IgD-negative memory B cell (primary cell): ENCODE results near the gene EVC. TPM values are rescaled to one million over a fixed set of nuclear protein-coding genes. Genes with fewer than 3 reads are reported as not detected.

Experiments used
- H3K27ac Mint-ChIP-seq, 3 donors: one replicate each; pipeline ENCODE4 v1.8.0; 2020 to 2022; ENCODE audit warnings: mild to moderate bottlenecking in 3 of 3, mixed read lengths in 3 of 3, moderate library complexity in 1 of 3
- H3K27me3 Mint-ChIP-seq: one replicate; pipeline ENCODE4 v1.8.0; 2021; ENCODE audit warnings: mixed read lengths
- H3K36me3 Mint-ChIP-seq: one replicate; pipeline ENCODE4 v1.8.0; 2020; ENCODE audit warnings: mild to moderate bottlenecking, mixed read lengths
- H3K4me1 Mint-ChIP-seq, 3 donors: one replicate each; pipeline ENCODE4 v1.8.0; 2020 to 2022; ENCODE audit warnings: mixed read lengths in 3 of 3, mild to moderate bottlenecking in 1 of 3
- H3K4me3 Mint-ChIP-seq, 4 donors: one replicate each; pipeline ENCODE4 v1.8.0; 2020 to 2022; ENCODE audit warnings: mild to moderate bottlenecking in 4 of 4, mixed read lengths in 4 of 4, moderate library complexity in 3 of 4
- H3K9me3 Mint-ChIP-seq, 3 donors: one replicate each; pipeline ENCODE4 v1.8.0; 2020 to 2021; ENCODE audit warnings: mixed read lengths in 3 of 3, mild to moderate bottlenecking in 1 of 3
- polyA plus RNA-seq: library from polyadenylated mRNA; unstranded; fragments of 300-500 nt; fragmentation: Illumina TruSeq; gene quantifications from one replicate; pipeline ENCODE4 v1.2.3, GENCODE V29; 2021

The EVC gene
- polyA plus RNA-seq, 1 donor from 2014 or later: 0.05 TPM

GRCh38 chr4:5734853-5735252 lies 23.9 kb downstream of the EVC start:
- no peak overlapping the region for H3K4me3 Mint-ChIP-seq
- H3K9me3 Mint-ChIP-seq: no peaks in the 10 kb centered on the region
- peaks cover 1% of the 10 kb centered on the region for H3K27me3 Mint-ChIP-seq
- no peak overlapping the region for H3K27ac Mint-ChIP-seq
- no peaks in the 10 kb centered on the region for H3K36me3 Mint-ChIP-seq
- H3K4me1 Mint-ChIP-seq: no peaks in the 10 kb centered on the region

GRCh38 chr4:5735463-5735862 lies 24.5 kb downstream of the EVC start:
- Mint-ChIP-seq H3K27ac (no peak overlapping the region), H3K27me3 (peaks cover 1% of the 10 kb centered on the region), H3K4me3 (no peak overlapping the region), H3K36me3 (no peaks in the 10 kb centered on the region), H3K9me3 (no peaks in the 10 kb centered on the region), H3K4me1 (no peaks in the 10 kb centered on the region)

GRCh38 chr4:5738061-5738460 lies 27.1 kb downstream of the EVC start:
- H3K36me3 Mint-ChIP-seq: no peaks in the 10 kb centered on the region
- H3K4me1 Mint-ChIP-seq: no peaks in the 10 kb centered on the region
- H3K9me3 Mint-ChIP-seq: no peaks in the 10 kb centered on the region
- H3K4me3 Mint-ChIP-seq: no peak overlapping the region
- no peak overlapping the region for H3K27ac Mint-ChIP-seq
- H3K27me3 Mint-ChIP-seq: no peaks in the 10 kb centered on the region

- no peak overlapping the region for H3K4me3 Mint-ChIP-seq
- H3K36me3 Mint-ChIP-seq: peaks cover 1% of the 10 kb centered on the region
- H3K9me3 Mint-ChIP-seq: peaks cover 0 to 5% (median 4%) of the 10 kb centered on the region in 3 donors
- H3K27ac Mint-ChIP-seq: no peak overlapping the region
- no peaks in the 10 kb centered on the region for H3K27me3 Mint-ChIP-seq
- H3K4me1 Mint-ChIP-seq: no peaks in the 10 kb centered on the region
These were observed 31.4 kb downstream of the EVC start for GRCh38 chr4:5742388-5742787.

GRCh38 chr4:5742968-5743367 lies 32.0 kb downstream of the EVC start:
- Mint-ChIP-seq H3K27me3 (no peaks in the 10 kb centered on the region), H3K36me3 (peaks cover 1% of the 10 kb centered on the region)

GRCh38 chr4:5746250-5746649 lies 35.2 kb downstream of the EVC start:
- Mint-ChIP-seq H3K9me3 (peaks cover 0 to 9% (median 4%) of the 10 kb centered on the region in 3 donors), H3K4me1 (no peaks in the 10 kb centered on the region), H3K36me3 (peaks cover 1% of the 10 kb centered on the region), H3K4me3 (no peak overlapping the region), H3K27ac (no peak overlapping the region), H3K27me3 (no peaks in the 10 kb centered on the region)

More at GRCh38 chr4:5742968-5743367, 32.0 kb downstream of the EVC start:
- Mint-ChIP-seq H3K9me3 (peaks cover 0 to 5% (median 4%) of the 10 kb centered on the region in 3 donors), H3K27ac (no peak overlapping the region), H3K4me3 (no peak overlapping the region), H3K4me1 (no peaks in the 10 kb centered on the region)

- no peaks in the 10 kb centered on the region for H3K27me3 Mint-ChIP-seq
- no peaks in the 10 kb centered on the region for H3K4me1 Mint-ChIP-seq
- no peak overlapping the region for H3K4me3 Mint-ChIP-seq
- peaks cover 1% of the 10 kb centered on the region for H3K36me3 Mint-ChIP-seq
- peaks cover 0 to 9% (median 4%) of the 10 kb centered on the region in 3 donors for H3K9me3 Mint-ChIP-seq
- H3K27ac Mint-ChIP-seq: no peak overlapping the region
These were observed 36.1 kb downstream of the EVC start for GRCh38 chr4:5746829-5747737.

- H3K27ac Mint-ChIP-seq: no peak overlapping the region
- no peak overlapping the region for H3K4me3 Mint-ChIP-seq
- peaks cover 1% of the 10 kb centered on the region for H3K36me3 Mint-ChIP-seq
- peaks cover 0 to 9% (median 4%) of the 10 kb centered on the region in 3 donors for H3K9me3 Mint-ChIP-seq
- H3K4me1 Mint-ChIP-seq: no peaks in the 10 kb centered on the region
- H3K27me3 Mint-ChIP-seq: no peaks in the 10 kb centered on the region
These were observed 36.9 kb downstream of the EVC start for GRCh38 chr4:5747738-5748375.

GRCh38 chr4:5749568-5749967 lies 38.6 kb downstream of the EVC start:
- H3K9me3 Mint-ChIP-seq: peaks cover 2 to 9% (median 4%) of the 10 kb centered on the region in 3 donors
- no peak overlapping the region for H3K27ac Mint-ChIP-seq
- H3K27me3 Mint-ChIP-seq: no peaks in the 10 kb centered on the region
- H3K4me1 Mint-ChIP-seq: no peaks in the 10 kb centered on the region
- H3K4me3 Mint-ChIP-seq: no peak overlapping the region
- H3K36me3 Mint-ChIP-seq: peaks cover 1% of the 10 kb centered on the region

GRCh38 chr4:5750052-5750945 lies 39.3 kb downstream of the EVC start:
- Mint-ChIP-seq H3K27ac (no peak overlapping the region), H3K9me3 (peaks cover 2 to 13% (median 4%) of the 10 kb centered on the region in 3 donors), H3K36me3 (peaks cover 1% of the 10 kb centered on the region), H3K27me3 (no peaks in the 10 kb centered on the region), H3K4me1 (no peaks in the 10 kb centered on the region), H3K4me3 (no peak overlapping the region)

GRCh38 chr4:5750946-5751665 lies 40.1 kb downstream of the EVC start:
- Mint-ChIP-seq H3K9me3 (peaks cover 2 to 8% (median 4%) of the 10 kb centered on the region in 3 donors), H3K27ac (no peak overlapping the region), H3K4me3 (no peak overlapping the region), H3K27me3 (no peaks in the 10 kb centered on the region), H3K36me3 (peaks cover 1% of the 10 kb centered on the region), H3K4me1 (no peaks in the 10 kb centered on the region)

- Mint-ChIP-seq H3K27ac (peak overlapping the region in 1 of 3 donors; percentile 62), H3K4me3 (no peak overlapping the region), H3K27me3 (no peaks in the 10 kb centered on the region)
These were observed 40.8 kb downstream of the EVC start for GRCh38 chr4:5751666-5752375.

GRCh38 chr4:5752376-5753184 lies 41.6 kb downstream of the EVC start:
- peaks cover 0 to 7% (median 2%) of the 10 kb centered on the region in 3 donors for H3K9me3 Mint-ChIP-seq
- H3K4me1 Mint-ChIP-seq: no peaks in the 10 kb centered on the region
- peak overlapping the region in 1 of 3 donors; percentile 62 for H3K27ac Mint-ChIP-seq
- no peak overlapping the region for H3K4me3 Mint-ChIP-seq
- no peaks in the 10 kb centered on the region for H3K36me3 Mint-ChIP-seq
- no peaks in the 10 kb centered on the region for H3K27me3 Mint-ChIP-seq

More at GRCh38 chr4:5751666-5752375, 40.8 kb downstream of the EVC start:
- Mint-ChIP-seq H3K4me1 (no peaks in the 10 kb centered on the region), H3K9me3 (peaks cover under 1 to 7% (median 2%) of the 10 kb centered on the region in 3 donors), H3K36me3 (no peaks in the 10 kb centered on the region)
